H1 (cell line): ENCODE data around the gene OR10X1. TPM values are rescaled to one million over a fixed set of nuclear protein-coding genes. Genes with fewer than 3 reads are reported as not detected.

Source experiments
- CTCF ChIA-PET: fragments of 300-600 bp; sonication (Branson Sonifier 250); formaldehyde crosslinking; loops from one replicate; lab custom pipeline; 2021; ENCODE audit not compliant: partially characterized antibody; lab: Charles Lee
- POLR2A ChIA-PET: fragments of 300-600 bp; sonication (Branson Sonifier 250); formaldehyde crosslinking; loops from one replicate; lab custom pipeline; 2021; ENCODE audit warnings: inconsistent platforms; ENCODE audit not compliant: partially characterized antibody; lab: Charles Lee
- DNase-seq, 2 experiments: peaks; one replicate each; pipeline versions ENCODE4 v3.0.0 to v3.0.0-alpha.2; 2010 to 2022; ENCODE audit warnings: low spot score in 2 of 2, low read depth in 1 of 2, mixed read lengths in 1 of 2
- FAIRE-seq: peaks from 2 replicates; lab custom pipeline; 2011; peaks lifted over from hg19 to GRCh38; lab: Jason Lieb, UNC
- H2AFZ ChIP-seq: 2 replicates; pipeline ENCODE4 v1.8.1; 2012; ENCODE audit warnings: low read length, inconsistent platforms
- H2AK5ac ChIP-seq: 2 replicates; pipeline ENCODE4 v1.6.1; 2013; ENCODE audit warnings: low read depth, low read length
- H2BK120ac ChIP-seq: replicated peaks from 2 replicates; pipeline ENCODE3; 2013; ENCODE audit warnings: low read depth, low read length, inconsistent platforms
- H2BK12ac ChIP-seq: 2 replicates; pipeline ENCODE4 v1.6.1; 2013; ENCODE audit warnings: low read depth, low read length
- H2BK15ac ChIP-seq: 2 replicates; pipeline ENCODE4 v1.6.1; 2013; ENCODE audit warnings: low read length
- H2BK20ac ChIP-seq: 2 replicates; pipeline ENCODE4 v1.6.1; 2013; ENCODE audit warnings: low read length
- H2BK5ac ChIP-seq: 2 replicates; pipeline ENCODE4 v1.6.1; 2013; ENCODE audit warnings: low read depth, low read length
- H3K14ac ChIP-seq: 2 replicates; pipeline ENCODE4 v1.6.1; 2013; ENCODE audit warnings: inconsistent platforms; ENCODE audit not compliant: insufficient read length
- H3K18ac ChIP-seq: 2 replicates; pipeline ENCODE4 v1.6.1; 2013; ENCODE audit warnings: low read length; ENCODE audit errors: extremely low read depth
- H3K23ac ChIP-seq: 2 replicates; pipeline ENCODE4 v1.6.1; 2013; ENCODE audit warnings: inconsistent platforms; ENCODE audit not compliant: insufficient read length
- H3K23me2 ChIP-seq: 2 replicates; pipeline ENCODE4 v1.6.1; 2013; ENCODE audit warnings: low read depth, low read length
- H3K27ac ChIP-seq: 2 replicates; pipeline ENCODE4 v1.6.1; 2011; ENCODE audit warnings: low read depth, low read length, inconsistent platforms
- H3K27me3 ChIP-seq, 4 experiments: replicated peaks in 1 of 4; 1 replicate in 1 of 4; 2 replicates in 3 of 4; pipeline versions ENCODE4 v1.6.1 to v1.8.1; 2011 to 2013; ENCODE audit warnings: low read length in 3 of 4, mild to moderate bottlenecking in 3 of 4, inconsistent platforms in 2 of 4, mixed read lengths in 2 of 4, moderate library complexity in 1 of 4; ENCODE audit not compliant: control insufficient read depth in 3 of 4, insufficient read depth in 3 of 4; ENCODE audit errors: extremely low read depth in 1 of 4
- H3K36me3 ChIP-seq, 4 experiments: 2 replicates each; pipeline versions ENCODE4 v1.6.1 to v1.8.1; 2011 to 2013; ENCODE audit warnings: mild to moderate bottlenecking in 4 of 4, low read length in 3 of 4, moderate library complexity in 2 of 4, control low read depth in 1 of 4, inconsistent platforms in 1 of 4; ENCODE audit not compliant: insufficient read depth in 4 of 4, control insufficient read depth in 2 of 4
- H3K4ac ChIP-seq: replicated peaks from 2 replicates; pipeline ENCODE3; 2013; ENCODE audit warnings: low read length, low read depth, mixed read lengths, inconsistent platforms; ENCODE audit not compliant: insufficient read length
- H3K4me1 ChIP-seq, 4 experiments: replicated peaks in 1 of 4; 1 replicate in 1 of 4; 2 replicates in 3 of 4; pipeline versions ENCODE4 v1.6.1 to v1.8.1; 2011 to 2013; ENCODE audit warnings: low read length in 3 of 4, inconsistent platforms in 2 of 4, mixed read lengths in 1 of 4; ENCODE audit not compliant: insufficient read depth in 4 of 4, control insufficient read depth in 3 of 4
- H3K4me2 ChIP-seq, 2 experiments: 2 replicates each; pipeline versions ENCODE4 v1.6.1 to v1.8.1; 2011 to 2013; ENCODE audit warnings: low read depth in 2 of 2, low read length in 2 of 2, control low read depth in 1 of 2, inconsistent platforms in 1 of 2, mild to moderate bottlenecking in 1 of 2; ENCODE audit not compliant: insufficient read depth in 1 of 2
- H3K4me3 ChIP-seq, 4 experiments: fragments of 200-600, 300-600 bp in 1 of 4; sonication (generic), shearing (Covaris generic), sonication (Bioruptor Twin) in 1 of 4; 2 replicates each; pipeline versions ENCODE4 v1.5.1 to v1.8.1; 2011 to 2016; ENCODE audit warnings: low read length in 4 of 4, low read depth in 3 of 4, control low read depth in 2 of 4, inconsistent platforms in 2 of 4, mild to moderate bottlenecking in 2 of 4, mixed read lengths in 1 of 4, moderate library complexity in 1 of 4; ENCODE audit not compliant: insufficient read depth in 2 of 4; ENCODE audit errors: extremely low read depth in 1 of 4
- H3K56ac ChIP-seq: replicated peaks from 2 replicates; pipeline ENCODE3; 2013; ENCODE audit warnings: low read depth, mild to moderate bottlenecking, mixed read lengths, low read length, inconsistent platforms; ENCODE audit not compliant: insufficient read length
- H3K79me1 ChIP-seq: 2 replicates; pipeline ENCODE4 v1.6.1; 2013; ENCODE audit warnings: low read depth, low read length, control low read depth
- H3K79me2 ChIP-seq, 2 experiments: 2 replicates each; pipeline versions ENCODE4 v1.6.1 to v1.8.1; 2012 to 2013; ENCODE audit warnings: low read length in 2 of 2, mild to moderate bottlenecking in 2 of 2, inconsistent platforms in 1 of 2; ENCODE audit not compliant: insufficient read depth in 2 of 2, control insufficient read depth in 1 of 2
- H3K9ac ChIP-seq, 4 experiments: replicated peaks in 1 of 4; 1 replicate in 1 of 4; 2 replicates in 3 of 4; pipeline versions ENCODE4 v1.6.1 to v1.8.1; 2011 to 2013; ENCODE audit warnings: low read depth in 3 of 4, low read length in 3 of 4, control low read depth in 2 of 4, mild to moderate bottlenecking in 2 of 4, moderate library complexity in 2 of 4, inconsistent platforms in 1 of 4; ENCODE audit errors: extremely low read depth in 1 of 4
- H3K9me3 ChIP-seq, 2 experiments: 2 replicates each; pipeline versions ENCODE4 v1.6.1 to v1.8.1; 2012 to 2013; ENCODE audit warnings: mild to moderate bottlenecking in 2 of 2, moderate library complexity in 2 of 2, control low read depth in 1 of 2, inconsistent platforms in 1 of 2, low read depth in 1 of 2, low read length in 1 of 2, mixed read lengths in 1 of 2; ENCODE audit not compliant: insufficient read depth in 2 of 2
- H4K20me1 ChIP-seq, 2 experiments: replicated peaks in 1 of 2; 2 replicates each; pipeline versions ENCODE3 to v1.8.1; 2011 to 2013; ENCODE audit warnings: inconsistent platforms in 2 of 2, low read length in 2 of 2, mild to moderate bottlenecking in 1 of 2; ENCODE audit not compliant: insufficient read depth in 2 of 2, control insufficient read depth in 1 of 2
- H4K5ac ChIP-seq: 2 replicates; pipeline ENCODE4 v1.6.1; 2013; ENCODE audit warnings: low read length, low read depth, mixed read lengths, inconsistent platforms; ENCODE audit not compliant: insufficient read length
- H4K8ac ChIP-seq: 2 replicates; pipeline ENCODE4 v1.8.0; 2013; ENCODE audit warnings: mild to moderate bottlenecking, moderate library complexity, low read length, inconsistent platforms; ENCODE audit not compliant: insufficient read depth; ENCODE audit errors: extremely low read depth
- H4K91ac ChIP-seq: replicated peaks from 2 replicates; pipeline ENCODE3; 2013; ENCODE audit warnings: low read length, mixed read lengths, inconsistent platforms; ENCODE audit not compliant: insufficient read length
- BCL11A ChIP-seq, 2 experiments: IDR thresholded peaks; one replicate each; pipeline ENCODE4 v1.6.1; 2011; ENCODE audit warnings: low read depth in 2 of 2, low read length in 2 of 2, mild to moderate bottlenecking in 2 of 2
- CEBPB ChIP-seq: IDR thresholded peaks from 2 replicates; pipeline ENCODE4 v1.6.1; 2012; ENCODE audit warnings: low read depth, low read length
- EGR1 ChIP-seq: IDR thresholded peaks from 2 replicates; pipeline ENCODE4 v1.6.1; 2011; ENCODE audit warnings: low read depth, low read length, borderline replicate concordance
- KDM1A ChIP-seq: fragments of 200-600, 300-600 bp; sonication (generic); IDR thresholded peaks from 2 replicates; pipeline ENCODE4 v1.7.1; 2016; ENCODE audit warnings: mild to moderate bottlenecking, low read length, borderline replicate concordance
- POLR2A ChIP-seq, 2 experiments: IDR thresholded peaks; 1 replicate in 1 of 2; 2 replicates in 1 of 2; pipeline ENCODE4 v1.6.1; 2011; ENCODE audit warnings: low read depth in 2 of 2, low read length in 2 of 2, mild to moderate bottlenecking in 2 of 2; ENCODE audit errors: control extremely low read depth in 1 of 2
- SP2 ChIP-seq: IDR thresholded peaks from 2 replicates; pipeline ENCODE4 v1.6.1; 2012; ENCODE audit warnings: mild to moderate bottlenecking, low read length, inconsistent platforms
- SUZ12 ChIP-seq: fragments of 200-600 bp; sonication (generic); IDR thresholded peaks from 2 replicates; pipeline ENCODE4 v1.6.1; 2012; ENCODE audit warnings: mild to moderate bottlenecking, inconsistent platforms, low read length, moderate library complexity, mixed read lengths
- TAF1 ChIP-seq: IDR thresholded peaks from 2 replicates; pipeline ENCODE4 v1.6.1; 2011; ENCODE audit warnings: mild to moderate bottlenecking, low read depth, low read length
- ZNF274 ChIP-seq: IDR thresholded peaks from 2 replicates; pipeline ENCODE4 v1.7.0; 2012; ENCODE audit warnings: low read length, borderline replicate concordance; ENCODE audit errors: extremely low read depth
- WGBS, 2 experiments: shearing (Covaris generic) in 1 of 2; methylation state at CpG; one replicate each; pipeline versions ENCODE4 v1.1.6 to v1.1.7; 2013 to 2015; ENCODE audit warnings: low lambda C conversion rate in 2 of 2, mixed read lengths in 2 of 2, inconsistent platforms in 1 of 2, low coverage in 1 of 2, missing lambda C conversion rate in 1 of 2; ENCODE audit not compliant: insufficient replicate concordance in 2 of 2, insufficient coverage in 1 of 2, insufficient read length in 1 of 2; ENCODE audit errors: extremely low coverage in 1 of 2, missing lambda C conversion rate in 1 of 2; 5-methylcytosine and 5-hydroxymethylcytosine counted together
- polyA plus RNA-seq, 7 experiments: library from polyadenylated mRNA; depleted of rRNA in 3 of 7; stranded (reverse) in 5 of 7; unstranded in 2 of 7; fragments of >200 nt in 5 of 7; fragments of 200-250 nt in 2 of 7; gene quantifications; 1 replicate in 5 of 7; 2 replicates in 1 of 7; 4 replicates in 1 of 7; pipeline versions ENCODE4 v1.2.1 to v1.2.3, GENCODE V29; 2011 to 2013; ENCODE audit warnings: missing spikeins in 2 of 7, mixed read lengths in 2 of 7
- total RNA-seq: library from RNA; stranded (reverse); fragmentation: NEBNext Ultra II Directional; extraction: Animal tissue kit (Norgen Biotek cat#: 25700); gene quantifications from 2 replicates; pipeline ENCODE4 v1.2.1, GENCODE V29; 2021

OR10X1 gene
- total and polyA plus RNA-seq, 2 of the 8 experiments (the other 6 are each of a cell fraction or from before 2014, with no cell fraction given), result not detected

DNA sequence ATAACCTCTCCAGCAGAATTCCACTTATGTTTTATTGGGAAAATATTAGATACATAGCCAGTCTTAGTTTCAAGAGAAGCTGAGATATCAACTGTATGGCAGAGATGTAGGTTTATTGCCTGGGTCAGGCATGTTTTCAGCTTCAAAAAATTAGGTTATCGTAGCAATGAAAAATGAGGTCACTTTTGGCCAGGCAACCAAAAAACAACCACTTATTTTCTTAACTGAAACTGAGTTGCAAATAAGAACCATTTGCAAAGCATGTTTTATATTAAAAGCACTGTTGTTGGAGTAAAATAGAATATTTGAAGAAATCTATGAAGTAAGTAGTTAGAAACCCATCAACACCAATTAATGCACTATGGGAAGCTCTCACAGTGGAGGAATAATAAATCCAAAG is 20.0 kb downstream of the OR10X1 start:
- no peaks in the 10 kb centered on the region for H3K79me2 ChIP-seq
- H3K56ac ChIP-seq, result no peak overlapping the region
- no peak overlapping the region for H2BK20ac ChIP-seq
- H4K20me1 ChIP-seq, result no peaks in the 10 kb centered on the region
- no peaks in the 10 kb centered on the region for H3K27me3 ChIP-seq
- no peak overlapping the region for H3K4ac ChIP-seq
- CTCF ChIA-PET, result interaction anchor here (1.2 kb wide), 1 partner anchor 8 kb away, joined by 3 read pairs; no protein-coding TSS in a partner anchor
- no peak overlapping the region for H3K14ac ChIP-seq
- H3K4me3 ChIP-seq, result no peak overlapping the region
- H3K23me2 ChIP-seq, result no peaks in the 10 kb centered on the region
- no peak overlapping the region for H4K5ac ChIP-seq
- WGBS, 2 experiments, result 91% methylated on average over 1 of the region's 1 CpG; no CpG with 5 or more reads in 1 of the 2 experiments
- H3K4me2 ChIP-seq, result no peak overlapping the region
- no peak overlapping the region for H2AK5ac ChIP-seq
- H2BK15ac ChIP-seq, result no peak overlapping the region
- H4K8ac ChIP-seq, result no peak overlapping the region
- FAIRE-seq, result no peak
- H2AFZ ChIP-seq, result no peak overlapping the region
- no peaks in the 10 kb centered on the region for H3K4me1 ChIP-seq
- no peak overlapping the region for H3K27ac ChIP-seq
- peaks cover 0 to 2% of the 10 kb centered on the region in 2 experiments; a peak in 1 of 4 replicates for H3K9me3 ChIP-seq
- no peaks in the 10 kb centered on the region for H3K79me1 ChIP-seq
- TF ChIP-seq SUZ12 (no peak), SP2 (no peak), TAF1 (no peak), POLR2A (IDR thresholded peaks at IDR 0.05; ENCODE audit: control extremely low read depth in 1 of 2, low read depth in 2 of 2, low read length in 2 of 2) (no peak), CEBPB (no peak), BCL11A (IDR thresholded peaks at IDR 0.05; ENCODE audit: low read depth in 2 of 2, low read length in 2 of 2) (no peak), KDM1A (no peak), ZNF274 (no peak), EGR1 (no peak)
- TF ChIP-seq, all 59 proteins: peak for 0
- H3K18ac ChIP-seq, result no peak overlapping the region
- H2BK12ac ChIP-seq, result no peak overlapping the region
- no peak overlapping the region for H2BK5ac ChIP-seq
- H3K36me3 ChIP-seq, result no peaks in the 10 kb centered on the region
- no peak overlapping the region for H2BK120ac ChIP-seq
- POLR2A ChIA-PET, result no interaction called here
- no peak overlapping the region for H4K91ac ChIP-seq
- H3K9ac ChIP-seq, result no peak overlapping the region
- no peak overlapping the region for H3K23ac ChIP-seq
- DNase-seq, result no peak
